HUES6 (cell line): Measurements from ENCODE around the gene FUCA1.
A peak's percentile ranks its signal among the peaks of the same experiment; 100 is the strongest.

Experiments used
- H3K27ac ChIP-seq: 2 replicates; pipeline ENCODE4 v1.7.0; 2013; ENCODE audit warnings: low read depth, mild to moderate bottlenecking, low read length, inconsistent platforms
- H3K27me3 ChIP-seq: 2 replicates; pipeline ENCODE4 v1.6.1; 2013; ENCODE audit warnings: low read length; ENCODE audit not compliant: control insufficient read depth, insufficient read depth
- H3K36me3 ChIP-seq: 2 replicates; pipeline ENCODE4 v1.6.1; 2013; ENCODE audit warnings: low read length; ENCODE audit not compliant: control insufficient read depth, insufficient read depth
- H3K4me1 ChIP-seq: 2 replicates; pipeline ENCODE4 v1.6.1; 2013; ENCODE audit warnings: low read length; ENCODE audit not compliant: control insufficient read depth, insufficient read depth
- H3K4me3 ChIP-seq: 2 replicates; pipeline ENCODE4 v1.5.1; 2013; ENCODE audit warnings: low read depth, low read length
- H3K9ac ChIP-seq: one replicate; pipeline ENCODE4 v1.6.1; 2013; ENCODE audit warnings: mild to moderate bottlenecking, low read length
- H3K9me3 ChIP-seq: 2 replicates; pipeline ENCODE4 v1.6.1; 2013; ENCODE audit warnings: low read depth, low read length; ENCODE audit not compliant: control insufficient read depth, insufficient read depth

FUCA1 gene

GRCh38 chr1:23867895-23868556 lies at the start of gene FUCA1:
Gene FUCA1 (minus strand): TSS chr1:23868290. CDS start chr1:23868286, 4 bp downstream.
- Histone ChIP-seq H3K36me3 (no peaks in the 10 kb centered on the region), H3K4me3 (peak within 1 kb of the TSS; percentile 86), H3K4me1 (peaks cover 10% of the 10 kb centered on the region; the same call in 1 of the 2 replicates), H3K27me3 (peaks cover 42% of the 10 kb centered on the region), H3K9me3 (no peaks in the 10 kb centered on the region), H3K9ac (peak within 1 kb of the TSS; percentile 36), H3K27ac (no peak within 1 kb of the TSS)

- Histone ChIP-seq H3K4me3 (no peak overlapping the region), H3K4me1 (no peaks in the 10 kb centered on the region; the same call in 1 of the 2 replicates), H3K9ac (no peak overlapping the region), H3K27me3 (no peaks in the 10 kb centered on the region), H3K9me3 (no peaks in the 10 kb centered on the region), H3K27ac (no peak overlapping the region), H3K36me3 (no peaks in the 10 kb centered on the region)
These were observed 48.4 kb upstream of the FUCA1 start for GRCh38 chr1:23916209-23917131.

- H3K36me3 ChIP-seq = no peaks in the 10 kb centered on the region
- H3K9me3 ChIP-seq = no peaks in the 10 kb centered on the region
- H3K27ac ChIP-seq = no peak overlapping the region
- H3K4me3 ChIP-seq = no peak overlapping the region
- no peaks in the 10 kb centered on the region for H3K4me1 ChIP-seq
- no peaks in the 10 kb centered on the region for H3K27me3 ChIP-seq
- no peak overlapping the region for H3K9ac ChIP-seq
These were observed 47.4 kb upstream of the FUCA1 start for GRCh38 chr1:23915466-23915865.

GRCh38 chr1:23914921-23915320 lies 46.8 kb upstream of the FUCA1 start:
- Histone ChIP-seq H3K9me3 (no peaks in the 10 kb centered on the region), H3K9ac (no peak overlapping the region), H3K27me3 (no peaks in the 10 kb centered on the region), H3K4me3 (no peak overlapping the region), H3K36me3 (no peaks in the 10 kb centered on the region), H3K4me1 (no peaks in the 10 kb centered on the region), H3K27ac (no peak overlapping the region)

- H3K4me3 ChIP-seq = no peak within 1 kb of the TSS
These were observed 45.3 kb upstream of the FUCA1 start, which contains the start of gene CNR2 for GRCh38 chr1:23913212-23913880. Gene CNR2 (minus strand): TSS chr1:23913362. CDS start chr1:23875617, 37,745 bp downstream.

GRCh38 chr1:23911921-23912320 lies 43.8 kb upstream of the FUCA1 start:
- H3K27ac ChIP-seq = no peak overlapping the region
- H3K4me3 ChIP-seq = no peak overlapping the region
- no peaks in the 10 kb centered on the region for H3K9me3 ChIP-seq
- H3K4me1 ChIP-seq = peaks cover 4% of the 10 kb centered on the region; the same call in 1 of the 2 replicates
- no peak overlapping the region for H3K9ac ChIP-seq
- no peaks in the 10 kb centered on the region for H3K36me3 ChIP-seq
- H3K27me3 ChIP-seq = 0 out of 2 replicates have a peak, but pooled peaks cover 4% of the 10 kb centered on the region

More at GRCh38 chr1:23913212-23913880, 45.3 kb upstream of the FUCA1 start, which contains the start of gene CNR2:
- H3K36me3 ChIP-seq = no peaks in the 10 kb centered on the region
- no peaks in the 10 kb centered on the region for H3K9me3 ChIP-seq
- no peak within 1 kb of the TSS for H3K27ac ChIP-seq
- H3K9ac ChIP-seq = no peak within 1 kb of the TSS
- peaks cover 4% of the 10 kb centered on the region; the same call in 1 of the 2 replicates for H3K4me1 ChIP-seq
- 0 out of 2 replicates have a peak, but pooled peaks cover 4% of the 10 kb centered on the region for H3K27me3 ChIP-seq

- H3K27ac ChIP-seq = no peak overlapping the region
- no peaks in the 10 kb centered on the region for H3K9me3 ChIP-seq
- H3K27me3 ChIP-seq = 0 out of 2 replicates have a peak, but pooled peaks cover 4% of the 10 kb centered on the region
- H3K4me3 ChIP-seq = no peak overlapping the region
- peaks cover 4% of the 10 kb centered on the region; the same call in 1 of the 2 replicates for H3K4me1 ChIP-seq
- H3K9ac ChIP-seq = no peak overlapping the region
- no peaks in the 10 kb centered on the region for H3K36me3 ChIP-seq
These were observed 42.6 kb upstream of the FUCA1 start for GRCh38 chr1:23910553-23911246.

- Histone ChIP-seq H3K36me3 (no peaks in the 10 kb centered on the region), H3K4me1 (peaks cover 4% of the 10 kb centered on the region; the same call in 1 of the 2 replicates), H3K9ac (no peak overlapping the region), H3K9me3 (no peaks in the 10 kb centered on the region), H3K27ac (no peak overlapping the region), H3K4me3 (no peak overlapping the region), H3K27me3 (0 out of 2 replicates have a peak, but pooled peaks cover 4% of the 10 kb centered on the region)
These were observed 42.1 kb upstream of the FUCA1 start for GRCh38 chr1:23910144-23910543.

- Histone ChIP-seq H3K9me3 (no peaks in the 10 kb centered on the region), H3K27me3 (peaks cover 10% of the 10 kb centered on the region), H3K4me1 (peaks cover 10% of the 10 kb centered on the region), H3K9ac (no peak overlapping the region), H3K36me3 (no peaks in the 10 kb centered on the region), H3K27ac (no peak overlapping the region), H3K4me3 (no peak overlapping the region)
These were observed 41.3 kb upstream of the FUCA1 start for GRCh38 chr1:23909412-23909811.
